ENCODE results near the gene RIIAD1.

DNA sequence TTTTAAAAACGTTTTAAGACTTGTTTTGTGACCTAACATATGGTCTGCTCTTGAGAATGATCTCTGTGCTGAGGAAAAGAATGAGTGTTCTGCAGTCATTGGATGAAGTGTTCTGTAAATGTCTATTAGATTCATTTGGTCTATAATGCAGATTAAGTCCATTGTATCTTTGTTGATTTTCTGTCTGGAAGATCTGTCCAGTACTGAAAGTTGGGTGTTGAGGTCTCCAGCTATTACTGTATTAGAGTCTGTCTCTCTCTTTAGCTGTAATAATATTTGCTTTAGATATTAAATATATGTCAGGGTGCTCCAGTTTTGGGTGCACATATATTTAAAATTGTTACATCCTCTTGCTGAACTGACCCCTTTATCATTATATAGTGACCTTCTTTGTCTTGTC, 47.9 kb upstream of the RIIAD1 start:
- TF ChIP-seq, protein P1, sequence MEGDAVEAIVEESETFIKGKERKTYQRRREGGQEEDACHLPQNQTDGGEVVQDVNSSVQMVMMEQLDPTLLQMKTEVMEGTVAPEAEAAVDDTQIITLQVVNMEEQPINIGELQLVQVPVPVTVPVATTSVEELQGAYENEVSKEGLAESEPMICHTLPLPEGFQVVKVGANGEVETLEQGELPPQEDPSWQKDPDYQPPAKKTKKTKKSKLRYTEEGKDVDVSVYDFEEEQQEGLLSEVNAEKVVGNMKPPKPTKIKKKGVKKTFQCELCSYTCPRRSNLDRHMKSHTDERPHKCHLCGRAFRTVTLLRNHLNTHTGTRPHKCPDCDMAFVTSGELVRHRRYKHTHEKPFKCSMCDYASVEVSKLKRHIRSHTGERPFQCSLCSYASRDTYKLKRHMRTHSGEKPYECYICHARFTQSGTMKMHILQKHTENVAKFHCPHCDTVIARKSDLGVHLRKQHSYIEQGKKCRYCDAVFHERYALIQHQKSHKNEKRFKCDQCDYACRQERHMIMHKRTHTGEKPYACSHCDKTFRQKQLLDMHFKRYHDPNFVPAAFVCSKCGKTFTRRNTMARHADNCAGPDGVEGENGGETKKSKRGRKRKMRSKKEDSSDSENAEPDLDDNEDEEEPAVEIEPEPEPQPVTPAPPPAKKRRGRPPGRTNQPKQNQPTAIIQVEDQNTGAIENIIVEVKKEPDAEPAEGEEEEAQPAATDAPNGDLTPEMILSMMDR (optimal IDR thresholded peaks at IDR 0.05 in 1 of 3, IDR thresholded peaks at IDR 0.05 in 1 of 3, conservative IDR thresholded peaks at IDR 0.05 in 1 of 3; ENCODE audit: extremely low read depth in 1 of 3, insufficient read depth in 2 of 3, low read length in 3 of 3) = no peak
- no peak for TF ChIP-seq EZH2 (IDR thresholded peaks at IDR 0.05; ENCODE audit: low read length)

Data from keratinocyte (primary cell).